OCI-LY1 (cell line): ENCODE data around the gene EBF4.

Source experiments
- CTCF ChIP-seq: fragments of 200-600 bp; sonication (generic), shearing (Covaris generic); IDR thresholded peaks from 2 replicates; pipeline ENCODE4 v1.5.1; 2017; ENCODE audit warnings: mild to moderate bottlenecking, antibody characterized with exemption, low read length, moderate library complexity, mixed read lengths
- EZH2 ChIP-seq: fragments of 200-600 bp; sonication (generic), shearing (Covaris generic); IDR thresholded peaks from 2 replicates; pipeline ENCODE4 v1.8.0; 2017; ENCODE audit warnings: borderline replicate concordance, mixed run types, mild to moderate bottlenecking, antibody characterized with exemption, low read length, moderate library complexity, mixed read lengths

DNA sequence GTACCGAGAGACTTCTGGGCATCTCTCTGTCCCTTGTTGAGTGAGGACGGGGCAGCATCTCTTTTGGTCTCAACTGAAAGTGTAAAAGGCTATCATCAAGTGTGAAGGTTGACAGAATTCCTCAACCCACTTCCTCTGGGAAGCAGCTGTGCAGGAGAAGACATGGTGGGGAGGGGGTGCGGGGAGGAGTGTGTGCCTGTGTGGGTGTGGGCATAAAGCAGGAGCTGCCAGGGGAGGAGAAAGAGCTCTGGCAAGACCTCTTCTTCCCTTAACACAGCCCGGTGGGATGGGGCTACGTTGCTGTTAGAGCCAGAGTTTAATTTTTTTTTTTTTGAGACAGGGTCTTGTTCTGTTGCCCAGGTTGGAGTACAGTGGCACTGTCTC is 76.0 kb downstream of the EBF4 start:
- TF ChIP-seq CTCF (no peak), EZH2 (no peak)
